ENCODE measurements around the gene PPOX.

GRCh38 chr1:161127649-161128048, 38.6 kb upstream of the PPOX start:
- TF ChIP-seq POLR2A (IDR thresholded peaks at IDR 0.05) (no peak), CTCF (IDR thresholded peaks at IDR 0.05) (no peak)
